ENCODE measurements around the gene TMEM45B.
"Not testable (repeated sequence)": the region's sequence is repeated elsewhere in the genome, so short reads cannot be mapped to it uniquely, and the experiment has no call there.

Gene TMEM45B

GRCh38 chr11:129813231-129813791 is 2.3 kb upstream of the TMEM45B start:
- no peak for DNase-seq

- peak; percentile 89 for DNase-seq
Measured at GRCh38 chr11:129814244-129815014, 1.2 kb upstream of the TMEM45B start.

DNA sequence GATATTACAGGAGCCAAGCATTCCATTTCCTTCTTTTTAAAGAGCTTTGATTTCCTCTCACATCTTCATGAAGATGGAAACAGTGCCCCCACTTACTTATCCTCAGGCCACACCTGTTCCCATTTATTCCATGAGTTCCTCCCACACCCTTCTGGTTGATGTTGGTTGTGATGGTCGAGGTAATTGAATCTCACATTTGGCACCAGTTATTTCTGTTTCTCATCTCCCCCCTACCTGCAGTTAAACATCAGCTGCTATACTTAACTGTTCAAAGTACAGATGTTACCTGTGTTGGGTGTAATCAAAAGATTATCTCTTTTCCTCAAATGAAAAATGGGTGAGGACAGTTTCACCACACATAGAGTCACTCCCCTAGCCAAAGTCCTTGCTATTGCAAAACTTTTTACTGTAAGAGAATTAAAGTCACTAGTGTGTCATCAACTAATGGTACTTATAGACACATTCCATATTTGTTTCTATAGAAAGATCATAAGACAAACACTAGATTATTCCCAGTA is 1.9 kb downstream of the TMEM45B start:
- DNase-seq: no peak

DNA sequence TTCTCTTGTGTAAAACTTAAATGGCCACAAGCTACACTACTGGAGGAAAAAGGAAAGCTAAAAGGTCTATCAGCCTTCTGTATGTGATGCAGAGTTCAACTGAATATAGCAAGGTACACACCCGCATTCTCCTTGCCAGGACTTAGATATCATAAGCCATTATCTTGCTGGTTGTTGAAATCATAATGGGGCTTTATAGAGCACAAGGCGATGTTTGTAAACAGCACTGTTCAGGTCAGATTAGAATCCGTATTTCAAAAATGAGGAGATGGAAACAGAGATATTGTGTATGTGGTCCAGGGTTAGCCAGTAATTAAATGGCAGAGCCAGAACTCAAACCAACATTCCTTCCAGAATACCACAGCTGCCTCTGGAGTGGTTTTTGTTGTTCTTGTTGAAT is 2.6 kb downstream of the TMEM45B start:
- not testable (repeated sequence) for DNase-seq

- no peak for DNase-seq
Measured at GRCh38 chr11:129819237-129819636, 3.6 kb downstream of the TMEM45B start.

GRCh38 chr11:129820228-129820627 is 4.6 kb downstream of the TMEM45B start:
- not testable (repeated sequence) for DNase-seq

- not testable (repeated sequence) for DNase-seq
Measured at GRCh38 chr11:129823281-129823680, 7.6 kb downstream of the TMEM45B start.

GRCh38 chr11:129823799-129824198 is 8.2 kb downstream of the TMEM45B start:
- DNase-seq: not testable (repeated sequence)

GRCh38 chr11:129825380-129825779 is 9.7 kb downstream of the TMEM45B start:
- no peak for DNase-seq

DNA sequence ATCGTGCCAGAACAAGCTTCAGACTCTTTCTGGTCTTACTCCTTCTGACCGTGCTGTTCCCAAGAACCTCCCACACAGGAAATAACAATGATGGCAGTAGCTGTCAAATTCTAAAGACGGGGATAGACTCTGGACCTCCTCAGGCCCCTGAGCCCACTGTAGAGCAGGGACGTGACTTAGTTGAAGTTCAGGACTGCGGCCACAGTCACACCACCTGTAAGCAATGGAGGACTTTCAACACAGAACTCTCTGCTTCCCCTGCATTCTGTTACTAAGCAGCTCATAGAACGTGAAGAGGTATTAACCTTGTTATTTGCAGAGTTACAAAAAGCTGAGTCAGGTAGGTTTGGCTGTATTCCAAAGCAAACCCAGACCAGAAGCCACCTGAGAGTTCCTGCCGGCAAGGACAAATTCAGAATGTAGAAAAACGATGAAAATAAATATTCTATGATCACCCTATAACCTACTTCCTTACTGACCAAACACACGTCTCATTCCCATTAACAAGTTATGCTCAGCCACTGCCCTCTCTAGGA is 12.7 kb downstream of the TMEM45B start:
- no peak for DNase-seq

DNA sequence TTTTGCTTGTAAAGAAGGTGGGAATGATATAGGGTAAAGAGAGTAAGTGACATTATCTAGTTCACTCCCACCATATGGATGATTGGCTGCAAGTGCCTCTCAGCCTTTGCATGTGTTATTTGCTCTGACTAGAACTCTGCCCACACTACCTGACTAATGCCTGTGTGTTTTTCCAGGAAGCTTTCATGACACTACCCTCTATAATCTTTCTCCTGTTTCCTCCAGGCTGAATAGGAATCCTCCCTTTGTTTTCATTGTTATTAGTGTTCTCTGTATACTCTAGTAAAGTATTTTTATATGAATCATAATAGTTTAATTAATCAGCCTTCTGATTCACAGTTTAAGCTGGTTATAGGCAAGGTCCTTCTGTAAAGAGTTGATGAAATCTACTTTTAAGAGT is 13.8 kb downstream of the TMEM45B start:
- DNase-seq: not testable (repeated sequence)

- DNase-seq: not testable (repeated sequence)
Measured at GRCh38 chr11:129831227-129831626, 15.6 kb downstream of the TMEM45B start.

GRCh38 chr11:129833260-129833659 is 17.6 kb downstream of the TMEM45B start:
- not testable (repeated sequence) for DNase-seq

GRCh38 chr11:129836423-129836891 is 20.8 kb downstream of the TMEM45B start:
- not testable (repeated sequence) for DNase-seq

DNA sequence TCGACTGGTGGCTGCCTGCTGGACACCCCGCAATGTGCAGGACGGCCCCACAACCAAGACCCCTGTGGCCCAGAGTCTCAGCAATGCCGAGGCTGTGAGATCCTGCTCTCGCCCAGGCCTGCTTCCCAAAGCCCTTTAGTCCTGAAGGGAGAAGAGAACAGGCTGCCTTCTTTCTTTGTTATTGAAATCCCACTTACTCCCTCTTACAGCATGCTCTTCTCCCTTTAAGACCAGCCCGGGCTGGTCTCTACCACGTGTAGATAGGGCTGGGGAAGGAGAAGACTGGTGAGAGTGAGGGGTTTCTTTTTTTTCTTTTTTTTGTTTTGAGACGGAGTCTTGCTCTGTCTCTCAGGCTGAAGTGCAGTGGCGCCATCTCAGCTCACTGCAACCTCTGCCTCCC is 21.3 kb downstream of the TMEM45B start:
- no peak for DNase-seq

DNA sequence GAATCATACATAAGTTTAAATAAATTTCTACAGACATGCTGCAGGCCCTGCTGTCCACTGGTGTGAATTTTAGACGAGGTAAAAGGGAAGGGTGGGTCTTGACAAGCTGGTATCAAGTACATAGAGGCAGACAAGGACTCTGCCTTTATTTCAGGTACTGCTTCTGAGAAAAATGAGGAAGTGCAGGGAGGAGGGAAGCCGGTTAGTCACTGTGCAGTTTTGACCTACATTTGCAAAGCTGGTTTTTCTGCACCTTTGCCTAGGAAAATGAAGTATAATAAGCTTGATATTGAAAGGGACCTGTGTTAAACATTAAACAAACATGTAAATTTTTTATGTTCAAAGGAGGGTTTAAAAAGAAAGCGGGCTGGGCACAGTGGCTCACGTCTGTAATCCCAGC is 24.6 kb downstream of the TMEM45B start:
- no peak for DNase-seq

GRCh38 chr11:129842138-129842537 is 26.5 kb downstream of the TMEM45B start:
- no peak for DNase-seq

DNA sequence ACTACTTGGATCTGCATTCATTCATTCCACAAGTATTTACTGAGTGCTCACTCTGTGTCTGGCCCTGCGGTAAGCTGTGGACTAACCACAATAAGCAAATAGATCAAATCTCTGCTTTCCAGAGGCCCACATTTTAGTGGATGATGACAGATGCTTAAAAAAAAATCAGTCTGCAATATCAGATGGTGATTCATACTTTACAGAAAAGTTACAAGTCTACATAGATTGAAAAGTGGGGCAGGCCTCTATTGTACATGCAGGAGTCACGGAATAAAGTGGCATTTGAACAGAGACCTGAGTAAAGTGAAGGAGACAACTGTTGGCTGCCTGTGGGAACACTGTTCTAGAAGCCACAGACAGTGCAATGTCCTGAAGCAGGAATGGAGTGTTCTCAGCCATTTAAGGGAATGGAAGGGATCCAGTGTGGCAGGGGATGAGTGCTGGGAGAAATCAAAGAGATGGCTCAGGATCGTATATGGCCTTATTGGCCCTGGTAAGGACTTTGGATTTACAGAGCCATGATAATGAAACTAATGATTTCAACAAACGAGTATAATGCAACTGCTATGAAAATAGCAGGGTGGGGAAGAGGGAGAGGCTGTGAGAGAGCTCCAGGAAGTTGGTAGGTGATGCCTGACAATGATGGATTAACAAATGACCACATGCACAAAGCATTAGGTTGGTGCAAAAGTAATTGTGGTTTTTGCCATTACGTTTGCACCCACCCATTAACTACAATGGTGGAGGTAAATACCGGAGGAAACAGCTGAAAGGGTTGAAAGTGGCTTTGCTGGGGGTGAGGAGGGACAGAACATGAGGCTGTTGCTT is 31.1 kb downstream of the TMEM45B start:
- peak; percentile 15 for DNase-seq

DNA sequence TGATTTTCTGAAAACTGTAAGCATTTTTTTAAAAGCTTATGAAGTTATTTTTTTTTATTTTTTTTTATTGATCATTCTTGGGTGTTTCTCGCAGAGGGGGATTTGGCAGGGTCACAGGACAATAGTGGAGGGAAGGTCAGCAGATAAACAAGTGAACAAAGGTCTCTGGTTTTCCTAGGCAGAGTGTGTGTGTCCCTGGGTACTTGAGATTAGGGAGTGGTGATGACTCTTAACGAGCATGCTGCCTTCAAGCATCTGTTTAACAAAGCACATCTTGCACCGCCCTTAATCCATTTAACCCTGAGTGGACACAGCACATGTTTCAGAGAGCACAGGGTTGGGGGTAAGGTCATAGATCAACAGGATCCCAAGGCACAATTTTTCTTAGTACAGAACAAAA is 31.7 kb downstream of the TMEM45B start:
- not testable (repeated sequence) for DNase-seq

DNA sequence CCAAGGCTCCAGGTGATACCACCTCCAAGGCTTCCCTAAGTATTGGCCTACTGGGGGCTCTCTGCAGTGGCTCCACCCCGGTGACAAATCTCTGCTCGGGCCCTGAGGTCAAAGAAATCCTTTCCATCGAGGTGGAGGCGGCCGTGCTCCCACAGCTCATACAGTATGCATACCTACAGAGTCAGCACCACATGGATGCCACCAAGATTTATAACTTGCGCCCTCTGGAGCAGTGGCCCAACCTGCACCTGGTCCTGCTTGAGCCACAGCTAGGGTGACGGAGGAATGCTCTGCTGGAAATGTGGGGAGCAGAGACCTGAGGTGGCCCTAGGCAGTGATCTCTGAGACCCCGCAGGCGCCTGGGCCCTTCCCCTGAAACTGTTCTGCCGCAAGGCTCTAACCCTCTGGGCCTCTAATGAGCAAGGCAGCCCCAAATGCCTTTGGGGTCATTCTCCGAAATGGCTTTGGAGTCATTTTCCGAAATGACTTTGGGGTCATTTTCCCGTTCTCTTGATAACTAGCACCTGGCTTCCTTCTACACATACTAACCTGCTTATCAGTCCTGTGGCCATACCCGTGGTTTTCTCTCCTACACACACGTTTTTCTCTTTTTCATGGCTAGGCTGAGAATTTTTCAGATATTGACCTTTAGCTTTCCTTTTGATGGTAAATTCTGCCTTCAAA is 33.9 kb downstream of the TMEM45B start:
- no peak for DNase-seq

- no peak for DNase-seq
Measured at GRCh38 chr11:129852125-129852740, 36.6 kb downstream of the TMEM45B start.
